ENCODE results near the gene ATP6V0E1.
"Not testable (repeated sequence)": the region's sequence is repeated elsewhere in the genome, so short reads cannot be mapped to it uniquely, and the experiment has no call there.

ATP6V0E1 gene

GRCh38 chr5:173041881-173042762 lies 58.6 kb downstream of the ATP6V0E1 start:
- H2AFZ ChIP-seq (ENCODE audit: low read depth, low read length): no peak overlapping the region
- H3K4me2 ChIP-seq (ENCODE audit: low read length): no peak overlapping the region
- H3K36me3 ChIP-seq (replicated peaks; ENCODE audit: low read depth, low read length): peaks cover 11% of the 10 kb centered on the region
- H3K27me3 ChIP-seq (ENCODE audit: low read depth, low read length): no peaks in the 10 kb centered on the region
- H3K4me1 ChIP-seq (ENCODE audit: low read length): peaks cover 5% of the 10 kb centered on the region
- TF ChIP-seq EZH2phosphoT487 (IDR thresholded peaks at IDR 0.05; ENCODE audit: low read depth) (no peak), CTCF (IDR thresholded peaks at IDR 0.05; ENCODE audit: low read depth, low read length) (no peak)
- H3K9ac ChIP-seq (ENCODE audit: low read length): no peak overlapping the region
- H3K4me3 ChIP-seq (ENCODE audit: low read length): no peak overlapping the region
- H3K9me3 ChIP-seq (ENCODE audit: insufficient read depth, low read length): no peaks in the 10 kb centered on the region
- no peak overlapping the region for H3K27ac ChIP-seq (ENCODE audit: low read length)
- peaks cover 3% of the 10 kb centered on the region for H3K79me2 ChIP-seq (ENCODE audit: low read length)
- H4K20me1 ChIP-seq (ENCODE audit: insufficient read depth, low read length): no peaks in the 10 kb centered on the region

GRCh38 chr5:173042763-173043107 lies 59.2 kb downstream of the ATP6V0E1 start:
- H3K4me3 ChIP-seq (ENCODE audit: low read length): no peak overlapping the region
- H3K9ac ChIP-seq (ENCODE audit: low read length): no peak overlapping the region
- H3K79me2 ChIP-seq (ENCODE audit: low read length): no peaks in the 10 kb centered on the region
- no peak for TF ChIP-seq CTCF (IDR thresholded peaks at IDR 0.05; ENCODE audit: low read depth, low read length)
- TF ChIP-seq EZH2phosphoT487 (IDR thresholded peaks at IDR 0.05; ENCODE audit: low read depth): no peak
- no peak overlapping the region for H3K4me2 ChIP-seq (ENCODE audit: low read length)
- no peak overlapping the region for H2AFZ ChIP-seq (ENCODE audit: low read depth, low read length)
- H3K27me3 ChIP-seq (ENCODE audit: low read depth, low read length): no peaks in the 10 kb centered on the region
- H3K36me3 ChIP-seq (replicated peaks; ENCODE audit: low read depth, low read length): peaks cover 11% of the 10 kb centered on the region
- no peaks in the 10 kb centered on the region for H3K9me3 ChIP-seq (ENCODE audit: insufficient read depth, low read length)
- no peaks in the 10 kb centered on the region for H4K20me1 ChIP-seq (ENCODE audit: insufficient read depth, low read length)
- H3K4me1 ChIP-seq (ENCODE audit: low read length): no peaks in the 10 kb centered on the region
- H3K27ac ChIP-seq (ENCODE audit: low read length): no peak overlapping the region

- Histone ChIP-seq H4K20me1 (ENCODE audit: insufficient read depth, low read length) (no peaks in the 10 kb centered on the region), H3K4me3 (ENCODE audit: low read length) (no peak overlapping the region), H3K9ac (ENCODE audit: low read length) (no peak overlapping the region), H3K9me3 (ENCODE audit: insufficient read depth, low read length) (no peaks in the 10 kb centered on the region), H3K79me2 (ENCODE audit: low read length) (no peaks in the 10 kb centered on the region), H2AFZ (ENCODE audit: low read depth, low read length) (no peak overlapping the region), H3K4me2 (ENCODE audit: low read length) (no peak overlapping the region), H3K27me3 (ENCODE audit: low read depth, low read length) (no peaks in the 10 kb centered on the region), H3K27ac (ENCODE audit: low read length) (no peak overlapping the region), H3K4me1 (ENCODE audit: low read length) (no peaks in the 10 kb centered on the region), H3K36me3 (replicated peaks; ENCODE audit: low read depth, low read length) (peaks cover 2% of the 10 kb centered on the region)
- TF ChIP-seq EZH2phosphoT487 (IDR thresholded peaks at IDR 0.05; ENCODE audit: low read depth) (no peak), CTCF (IDR thresholded peaks at IDR 0.05; ENCODE audit: low read depth, low read length) (no peak)
These were observed 61.9 kb downstream of the ATP6V0E1 start for GRCh38 chr5:173045474-173045873.

- H3K9ac ChIP-seq (ENCODE audit: low read length); H3K36me3 ChIP-seq (replicated peaks; ENCODE audit: low read depth, low read length); H3K4me1 ChIP-seq (ENCODE audit: low read length); H3K4me2 ChIP-seq (ENCODE audit: low read length); H3K4me3 ChIP-seq (ENCODE audit: low read length); H2AFZ ChIP-seq (ENCODE audit: low read depth, low read length); H3K79me2 ChIP-seq (ENCODE audit: low read length); H3K9me3 ChIP-seq (ENCODE audit: insufficient read depth, low read length); H3K27ac ChIP-seq (ENCODE audit: low read length); H3K27me3 ChIP-seq (ENCODE audit: low read depth, low read length); H4K20me1 ChIP-seq (ENCODE audit: insufficient read depth, low read length): not testable (repeated sequence)
These were observed 63.7 kb downstream of the ATP6V0E1 start for GRCh38 chr5:173047096-173047837.

All from OCI-LY3 (cell line).